Retinal pigment epithelial cell (primary cell): ENCODE measurements around the gene FAM53B.

Source experiments
- DNase-seq: peaks from one replicate; pipeline ENCODE4 v3.0.0-alpha.2; 2010; ENCODE audit warnings: low read depth
- H3K4me3 ChIP-seq: 2 replicates; pipeline ENCODE4 v1.5.1; 2011; ENCODE audit warnings: mild to moderate bottlenecking, low read length, control low read depth, moderate library complexity
- TF ChIP-seq, protein P1 (sequence below): conservative IDR thresholded peaks from 2 replicates; pipeline ENCODE4 v1.5.1; 2011; ENCODE audit warnings: low read depth, low read length, control low read depth, inconsistent platforms

The FAM53B gene

DNA sequence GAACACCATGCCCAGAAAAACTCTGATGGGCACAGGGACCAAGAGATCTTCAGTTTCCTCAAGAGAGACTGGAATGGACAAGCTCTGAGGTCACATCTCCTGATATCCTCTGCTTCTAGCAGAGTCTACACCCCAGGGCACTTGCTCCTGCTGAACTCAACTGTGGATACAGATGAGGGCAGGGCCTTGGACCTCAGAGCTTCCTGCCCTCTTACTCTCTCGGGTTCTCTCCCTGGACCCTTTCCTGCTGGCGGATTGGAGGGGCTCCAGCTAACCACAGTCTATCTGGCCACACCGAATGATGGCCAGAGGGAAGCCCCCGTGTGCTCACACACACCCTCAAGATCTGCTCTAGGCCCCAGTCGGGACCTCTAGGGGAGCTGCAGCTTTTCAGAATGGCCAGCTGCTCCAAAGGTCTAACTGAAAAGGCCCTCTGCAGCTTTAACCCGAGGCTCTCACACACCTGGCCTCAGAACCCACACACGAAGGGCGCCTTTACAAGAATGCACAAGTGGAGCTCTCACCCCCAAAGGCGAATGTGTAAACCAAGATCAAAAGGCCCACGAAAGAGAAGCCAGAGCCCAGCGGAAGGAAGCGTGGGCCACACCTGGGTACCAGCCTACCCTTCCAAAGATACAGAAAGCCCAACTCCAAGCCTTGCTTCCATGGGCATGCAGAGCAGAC is 65.5 kb downstream of the FAM53B start:
- no peak for DNase-seq
- no peak overlapping the region for H3K4me3 ChIP-seq
- TF ChIP-seq, protein P1, sequence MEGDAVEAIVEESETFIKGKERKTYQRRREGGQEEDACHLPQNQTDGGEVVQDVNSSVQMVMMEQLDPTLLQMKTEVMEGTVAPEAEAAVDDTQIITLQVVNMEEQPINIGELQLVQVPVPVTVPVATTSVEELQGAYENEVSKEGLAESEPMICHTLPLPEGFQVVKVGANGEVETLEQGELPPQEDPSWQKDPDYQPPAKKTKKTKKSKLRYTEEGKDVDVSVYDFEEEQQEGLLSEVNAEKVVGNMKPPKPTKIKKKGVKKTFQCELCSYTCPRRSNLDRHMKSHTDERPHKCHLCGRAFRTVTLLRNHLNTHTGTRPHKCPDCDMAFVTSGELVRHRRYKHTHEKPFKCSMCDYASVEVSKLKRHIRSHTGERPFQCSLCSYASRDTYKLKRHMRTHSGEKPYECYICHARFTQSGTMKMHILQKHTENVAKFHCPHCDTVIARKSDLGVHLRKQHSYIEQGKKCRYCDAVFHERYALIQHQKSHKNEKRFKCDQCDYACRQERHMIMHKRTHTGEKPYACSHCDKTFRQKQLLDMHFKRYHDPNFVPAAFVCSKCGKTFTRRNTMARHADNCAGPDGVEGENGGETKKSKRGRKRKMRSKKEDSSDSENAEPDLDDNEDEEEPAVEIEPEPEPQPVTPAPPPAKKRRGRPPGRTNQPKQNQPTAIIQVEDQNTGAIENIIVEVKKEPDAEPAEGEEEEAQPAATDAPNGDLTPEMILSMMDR = no peak

DNA sequence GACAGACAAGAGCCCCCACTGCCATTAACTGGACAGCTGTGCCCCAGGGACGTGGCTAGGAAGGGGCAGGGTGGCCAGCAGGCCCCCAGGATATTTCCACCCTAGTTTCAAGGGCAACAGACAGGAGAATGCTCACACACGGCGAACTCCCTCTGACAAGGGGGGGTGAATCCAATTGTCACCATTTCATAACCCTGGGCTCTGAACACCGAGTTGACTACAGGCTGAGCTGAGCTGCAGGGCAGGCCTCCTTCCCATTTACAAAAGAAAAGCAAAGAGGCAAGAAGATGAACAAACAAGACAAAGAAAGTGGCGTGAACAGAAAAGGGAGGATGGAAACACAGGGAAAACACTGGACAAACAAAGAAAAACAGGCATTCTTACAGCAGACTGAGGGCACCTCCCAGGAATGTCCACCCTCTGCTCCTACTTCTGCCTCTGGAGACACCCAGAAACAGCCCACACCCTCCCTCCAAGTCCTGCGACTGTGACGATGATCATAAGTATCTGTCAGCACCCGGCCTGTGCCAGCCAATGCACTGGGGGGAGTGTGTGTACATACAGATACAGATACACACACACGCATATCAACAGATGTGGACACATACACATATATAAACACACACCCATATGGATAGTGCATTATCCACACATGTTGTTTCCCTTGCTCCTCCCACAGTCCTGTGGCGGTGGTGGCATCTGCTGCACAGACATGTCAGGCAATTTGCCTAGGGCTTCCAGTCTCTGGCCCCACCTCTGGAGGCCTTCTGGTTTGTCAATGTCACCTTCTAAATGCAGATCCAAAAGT is 66.2 kb downstream of the FAM53B start:
- H3K4me3 ChIP-seq = no peak overlapping the region
- DNase-seq = no peak
- TF ChIP-seq, protein P1 = no peak

DNA sequence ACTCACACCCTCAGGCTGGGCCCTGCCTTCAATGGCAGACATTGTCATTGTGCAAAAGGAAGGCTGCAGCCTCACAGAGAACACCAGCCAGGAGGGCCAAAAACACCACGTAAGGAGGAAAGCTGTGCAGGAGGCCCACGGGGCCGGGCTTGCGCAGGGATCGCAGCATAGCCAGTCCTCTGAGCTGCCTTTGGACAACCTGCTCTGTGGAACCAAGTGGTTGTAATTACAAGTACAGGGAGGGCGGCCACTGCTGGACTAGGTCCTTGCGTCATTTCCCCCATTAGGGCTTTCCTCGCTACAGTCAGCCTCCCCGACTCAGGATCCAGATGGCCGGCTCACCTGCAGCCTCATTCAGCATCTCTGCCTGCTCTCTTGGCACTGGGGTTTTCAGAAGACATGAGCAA is 66.9 kb downstream of the FAM53B start:
- H3K4me3 ChIP-seq = no peak overlapping the region
- TF ChIP-seq, protein P1 = no peak
- DNase-seq = no peak

DNA sequence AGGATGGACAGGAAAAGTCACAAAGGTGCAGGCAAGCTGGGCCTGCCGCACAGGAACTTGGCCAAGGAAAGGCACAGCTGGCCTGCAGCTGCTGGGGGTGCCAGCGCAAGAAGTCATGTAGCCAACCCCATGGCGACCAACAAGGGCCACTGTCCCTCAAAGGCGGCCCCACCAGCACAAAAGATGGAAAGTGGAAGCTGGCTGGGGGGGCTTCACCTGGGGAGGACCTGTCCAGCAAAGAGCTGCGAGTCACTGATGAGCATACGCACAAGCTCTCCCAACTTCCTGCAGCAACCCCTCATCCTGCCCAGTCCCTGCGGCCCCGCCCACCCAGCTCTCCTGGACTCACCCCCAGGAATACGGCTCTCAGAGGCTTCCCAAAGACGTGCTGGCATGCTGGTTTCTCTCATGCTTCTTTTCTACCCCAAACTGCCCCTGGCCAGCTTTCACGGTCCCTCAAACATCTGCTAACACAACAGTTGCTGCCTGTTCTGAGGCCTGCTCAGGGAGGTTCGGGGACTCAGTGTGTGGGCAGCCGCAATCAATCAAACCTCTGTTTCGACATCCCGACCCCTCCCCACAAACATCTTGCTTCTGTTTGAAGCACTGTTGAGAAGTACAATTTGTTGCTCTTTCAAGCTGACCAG is 67.6 kb downstream of the FAM53B start:
- no peak overlapping the region for H3K4me3 ChIP-seq
- TF ChIP-seq, protein P1 = no peak
- no peak for DNase-seq

DNA sequence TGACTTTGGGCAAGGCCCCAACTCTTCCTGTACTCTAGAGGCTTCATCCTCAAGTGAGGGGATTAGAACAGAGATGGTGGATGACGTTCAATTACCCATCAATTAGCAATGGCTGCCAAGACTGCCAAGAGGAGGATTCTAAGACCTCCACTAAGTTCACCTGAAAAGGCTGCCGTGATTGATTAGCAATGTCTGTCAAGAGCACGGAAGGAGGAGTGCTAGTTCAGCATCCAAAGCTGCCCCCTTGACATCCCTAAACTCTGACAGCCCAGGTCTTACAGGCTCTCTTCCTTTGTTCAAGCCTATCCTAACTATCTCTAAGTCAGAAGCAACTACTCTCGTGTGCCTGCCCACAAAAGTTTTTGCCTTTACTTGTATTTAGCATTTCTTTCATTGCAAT is 68.4 kb downstream of the FAM53B start:
- TF ChIP-seq, protein P1 = no peak
- no peak overlapping the region for H3K4me3 ChIP-seq
- DNase-seq = no peak

DNA sequence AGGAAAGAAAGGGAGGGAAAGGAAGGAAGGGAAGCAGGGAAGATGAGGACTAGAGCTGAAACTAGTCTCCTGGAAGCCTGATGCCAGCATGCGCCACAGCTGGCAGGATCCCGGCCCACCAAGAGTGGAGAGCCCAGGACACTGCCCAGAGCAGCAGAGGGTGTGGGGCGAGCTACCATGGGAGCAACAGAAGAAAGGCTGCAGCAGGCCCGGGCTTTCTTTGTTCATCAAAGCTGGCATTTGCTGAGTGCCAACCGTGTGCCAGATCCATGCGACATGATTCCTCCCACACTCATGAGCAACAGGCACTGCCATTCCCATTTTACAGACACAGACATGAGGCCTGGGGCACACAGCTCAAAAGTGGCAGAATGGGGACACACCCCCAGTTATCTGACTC is 68.9 kb downstream of the FAM53B start:
- TF ChIP-seq, protein P1 = no peak
- H3K4me3 ChIP-seq = no peak overlapping the region
- no peak for DNase-seq
